NCI-H460 (cell line): Measurements from ENCODE around the gene KRTAP29-1. TPM values are rescaled to one million over a fixed set of nuclear protein-coding genes. Genes with fewer than 3 reads are reported as not detected.
"Not testable (repeated sequence)": the region's sequence is repeated elsewhere in the genome, so short reads cannot be mapped to it uniquely, and the experiment has no call there.

Source experiments
- DNase-seq: peaks from one replicate; pipeline ENCODE4 v3.0.0-alpha.2; 2016; ENCODE audit warnings: low read depth; ENCODE audit errors: extremely low read depth
- polyA plus RNA-seq: library from polyadenylated mRNA; depleted of rRNA; stranded (reverse); fragments of >200 nt; gene quantifications from 2 replicates; pipeline ENCODE4 v1.2.3, GENCODE V29; 2014; cell fraction: nucleus; rRNA removed
- total RNA-seq: library from RNA; depleted of rRNA; stranded (reverse); fragments of >200 nt; shearing (Covaris generic); gene quantifications from 2 replicates; pipeline ENCODE4 v1.2.3, GENCODE V29; 2014; rRNA removed

The KRTAP29-1 gene, protein sequence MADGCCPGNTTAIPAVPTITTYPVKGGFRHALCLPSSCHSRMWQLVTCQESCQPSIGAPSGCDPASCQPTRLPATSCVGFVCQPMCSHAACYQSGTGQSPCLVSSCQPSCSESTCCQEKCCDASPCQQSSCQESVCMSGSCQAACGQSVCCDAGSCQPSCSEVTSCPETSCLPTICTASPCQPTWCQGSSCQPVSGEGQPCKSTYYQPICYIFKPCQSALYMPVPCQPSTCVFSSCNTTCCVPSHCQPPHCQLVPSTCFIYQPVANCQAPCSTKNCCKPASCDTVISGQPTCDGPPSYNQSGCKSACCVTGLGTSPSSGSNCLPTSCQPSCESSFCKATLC
- not detected in 2 replicates for total RNA-seq
- not detected in 2 replicates for polyA plus RNA-seq

DNA sequence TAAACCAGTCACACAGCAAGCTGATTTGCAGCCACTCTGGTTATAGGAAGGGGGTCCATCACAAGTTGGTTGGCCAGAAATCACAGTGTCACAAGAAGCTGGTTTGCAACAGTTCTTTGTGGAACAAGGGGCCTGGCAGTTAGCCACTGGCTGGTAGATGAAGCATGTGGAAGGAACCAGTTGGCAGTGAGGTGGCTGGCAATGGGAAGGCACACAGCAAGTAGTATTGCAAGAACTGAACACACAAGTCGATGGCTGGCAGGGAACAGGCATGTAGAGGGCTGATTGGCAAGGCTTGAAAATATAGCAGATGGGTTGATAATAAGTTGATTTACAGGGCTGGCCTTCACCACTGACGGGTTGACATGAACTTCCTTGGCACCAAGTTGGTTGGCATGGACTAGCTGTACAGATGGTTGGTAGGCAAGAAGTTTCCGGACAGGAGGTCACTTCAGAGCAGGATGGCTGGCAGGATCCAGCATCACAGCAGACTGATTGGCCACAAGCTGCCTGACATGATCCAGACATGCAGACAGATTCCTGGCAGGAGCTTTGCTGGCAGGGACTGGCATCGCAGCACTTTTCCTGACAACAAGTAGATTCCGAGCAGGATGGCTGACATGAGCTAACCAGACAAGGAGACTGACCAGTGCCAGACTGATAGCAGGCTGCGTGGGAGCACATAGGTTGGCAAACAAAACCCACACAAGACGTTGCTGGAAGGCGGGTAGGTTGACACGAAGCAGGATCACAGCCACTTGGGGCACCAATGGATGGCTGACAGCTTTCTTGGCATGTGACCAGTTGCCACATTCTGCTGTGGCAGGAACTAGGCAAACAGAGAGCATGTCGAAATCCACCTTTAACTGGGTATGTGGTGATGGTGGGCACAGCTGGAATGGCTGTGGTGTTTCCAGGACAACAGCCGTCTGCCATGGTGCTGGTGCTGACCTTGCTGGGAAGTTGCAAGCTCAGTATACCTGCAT is at the start of gene KRTAP29-1:
TSS of gene KRTAP29-1 (minus strand) at position 936 of the 986 bp plus-strand sequence. CDS start at position 936, 0 bp downstream.
- no peak for DNase-seq

DNA sequence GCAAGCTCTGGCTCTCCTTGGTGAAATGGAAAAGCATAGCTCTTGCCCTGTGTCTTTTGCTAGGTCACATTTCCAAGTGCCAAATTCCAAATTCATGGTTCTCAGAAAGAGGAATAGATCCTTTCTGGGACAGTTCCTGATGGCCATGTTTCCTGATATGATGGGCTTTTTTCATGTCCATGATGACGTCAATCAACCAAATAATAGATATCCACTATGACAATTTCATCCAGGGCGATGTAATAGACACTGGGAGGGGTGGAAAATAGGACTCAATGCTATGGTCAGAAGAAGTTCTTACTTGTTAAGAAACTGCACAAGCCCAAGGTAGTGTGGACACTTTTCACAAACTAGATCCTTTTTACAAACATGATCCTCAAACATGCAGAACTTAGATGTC is 48.5 kb upstream of the KRTAP29-1 start:
- no peak for DNase-seq

DNA sequence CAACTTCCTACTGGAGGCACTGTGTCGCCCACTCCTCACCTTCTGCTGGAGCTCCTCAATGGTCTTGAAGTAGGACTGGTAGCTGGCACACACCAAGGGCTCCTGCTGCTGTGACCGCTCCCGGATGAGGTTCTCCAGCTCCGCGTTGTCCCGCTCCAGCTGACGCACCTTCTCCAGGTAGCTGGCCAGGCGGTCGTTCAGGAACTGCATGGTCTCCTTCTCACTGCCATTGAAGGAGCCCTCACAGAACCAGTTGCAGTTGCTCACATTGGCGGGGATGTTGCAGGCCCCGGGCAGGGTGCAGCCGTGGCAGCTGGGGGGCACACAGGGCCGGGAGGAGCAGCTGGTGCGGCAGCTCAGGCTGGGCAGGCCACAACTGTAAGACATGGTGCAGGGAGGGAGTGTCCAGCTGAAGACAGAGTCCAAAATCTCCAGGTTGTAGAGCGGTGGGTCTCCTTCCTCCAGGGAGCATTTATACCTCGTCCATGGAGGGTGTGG is 47.8 kb upstream of the KRTAP29-1 start, which contains the start of gene KRT33A:
TSS of gene KRT33A (minus strand) at position 448 of the 498 bp plus-strand sequence. CDS start at position 387, 61 bp downstream.
- not testable (repeated sequence) for DNase-seq

DNA sequence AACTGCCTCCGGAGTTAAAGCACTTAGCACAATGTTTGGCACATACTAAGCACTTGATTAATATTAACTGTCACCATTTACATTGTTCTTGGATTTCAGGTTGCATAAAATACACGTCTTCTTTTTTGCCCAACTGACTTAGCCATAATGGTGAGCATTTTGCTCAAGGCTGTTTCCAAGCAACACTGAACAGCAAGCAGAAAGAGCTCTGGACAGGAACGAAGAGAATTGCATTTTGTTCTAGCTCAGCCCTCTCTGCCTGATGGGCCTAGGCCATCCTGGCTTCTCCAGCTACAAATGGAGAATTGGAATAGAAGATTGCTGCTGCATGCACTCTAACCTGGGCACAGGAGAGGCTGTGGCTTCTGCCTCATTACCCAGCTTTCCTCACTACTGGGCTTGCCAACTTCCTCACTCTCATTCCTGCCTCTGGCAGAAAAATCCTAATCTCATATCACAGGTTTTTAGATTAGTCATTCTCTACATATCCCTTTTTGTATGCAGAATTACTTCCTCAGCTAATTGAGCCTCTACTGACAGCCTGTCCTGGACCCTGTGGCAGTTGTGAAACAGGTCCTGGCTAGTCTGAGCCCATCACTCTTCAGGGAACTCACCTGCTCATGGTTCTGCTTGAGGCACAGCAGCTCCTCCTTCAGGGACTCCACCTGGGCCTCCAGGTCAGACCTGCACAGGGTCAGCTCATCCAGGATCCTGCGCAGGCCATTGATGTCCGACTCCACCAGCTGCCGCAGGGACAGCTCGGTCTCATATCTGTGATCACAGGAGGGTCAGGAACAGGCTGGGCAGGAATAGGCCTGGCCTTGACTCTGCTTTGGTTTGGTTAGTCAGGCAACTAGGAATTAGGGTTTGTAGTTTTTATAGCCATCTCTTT is 45.5 kb upstream of the KRTAP29-1 start:
- DNase-seq: no peak

DNA sequence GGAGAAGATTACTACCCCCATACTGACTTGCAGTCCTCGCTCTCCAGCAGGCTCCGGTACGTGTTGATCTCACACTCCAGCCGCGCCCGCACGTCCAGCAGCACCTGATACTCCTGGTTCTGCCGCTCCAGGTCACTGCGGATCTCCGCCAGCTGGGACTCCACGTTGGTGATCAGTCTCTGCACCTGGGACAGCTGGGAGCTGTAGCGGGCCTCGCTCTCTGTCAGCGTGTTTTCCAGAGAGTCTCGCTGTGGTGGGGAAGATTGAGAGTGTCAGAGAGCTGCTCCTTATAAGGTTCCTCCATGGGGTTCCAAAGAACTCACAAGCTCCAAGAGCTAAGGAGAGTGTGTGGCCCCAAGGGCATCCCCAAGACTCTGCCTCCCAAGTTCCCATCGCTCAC is 43.8 kb upstream of the KRTAP29-1 start:
- DNase-seq: not testable (repeated sequence)

DNA sequence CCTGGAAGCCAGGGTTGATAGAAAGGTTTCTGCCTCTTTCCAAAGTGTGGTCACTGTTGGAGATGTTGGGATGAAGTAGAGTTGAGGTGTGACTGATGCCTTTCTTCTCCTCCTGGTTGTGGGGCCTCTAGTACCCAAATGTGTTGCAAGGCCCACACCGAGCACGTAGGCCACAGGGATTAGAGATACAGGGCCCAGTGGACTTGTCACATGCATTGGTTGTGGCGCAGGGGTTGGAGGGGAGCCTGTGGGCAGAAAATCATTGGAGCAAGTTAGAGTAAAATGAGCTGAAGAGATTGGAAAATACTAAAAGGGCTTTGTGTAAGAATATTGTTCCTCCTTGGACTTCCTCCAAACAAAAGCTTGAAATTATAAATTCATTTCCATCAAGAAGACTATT is 43.3 kb upstream of the KRTAP29-1 start:
- no peak for DNase-seq

DNA sequence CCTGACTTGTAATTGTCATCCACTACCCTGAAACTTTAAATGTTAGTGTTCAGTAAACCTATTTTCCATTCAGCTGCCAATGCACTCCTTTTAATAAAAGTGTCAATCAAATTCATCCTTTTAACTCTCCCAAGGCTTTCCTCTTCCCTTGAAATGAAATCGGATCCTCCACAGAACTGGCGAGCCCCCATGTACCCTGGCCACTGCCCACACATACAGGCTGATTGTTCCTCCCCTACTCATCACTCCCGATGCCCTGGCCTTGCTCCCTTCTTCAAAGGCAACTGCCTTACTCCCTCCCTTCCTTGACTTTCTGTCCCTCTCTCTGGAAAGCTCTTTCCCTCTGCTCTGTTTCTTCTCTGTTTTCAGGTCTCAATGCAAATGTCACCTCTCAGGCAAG is 40.4 kb upstream of the KRTAP29-1 start:
- no peak for DNase-seq

DNA sequence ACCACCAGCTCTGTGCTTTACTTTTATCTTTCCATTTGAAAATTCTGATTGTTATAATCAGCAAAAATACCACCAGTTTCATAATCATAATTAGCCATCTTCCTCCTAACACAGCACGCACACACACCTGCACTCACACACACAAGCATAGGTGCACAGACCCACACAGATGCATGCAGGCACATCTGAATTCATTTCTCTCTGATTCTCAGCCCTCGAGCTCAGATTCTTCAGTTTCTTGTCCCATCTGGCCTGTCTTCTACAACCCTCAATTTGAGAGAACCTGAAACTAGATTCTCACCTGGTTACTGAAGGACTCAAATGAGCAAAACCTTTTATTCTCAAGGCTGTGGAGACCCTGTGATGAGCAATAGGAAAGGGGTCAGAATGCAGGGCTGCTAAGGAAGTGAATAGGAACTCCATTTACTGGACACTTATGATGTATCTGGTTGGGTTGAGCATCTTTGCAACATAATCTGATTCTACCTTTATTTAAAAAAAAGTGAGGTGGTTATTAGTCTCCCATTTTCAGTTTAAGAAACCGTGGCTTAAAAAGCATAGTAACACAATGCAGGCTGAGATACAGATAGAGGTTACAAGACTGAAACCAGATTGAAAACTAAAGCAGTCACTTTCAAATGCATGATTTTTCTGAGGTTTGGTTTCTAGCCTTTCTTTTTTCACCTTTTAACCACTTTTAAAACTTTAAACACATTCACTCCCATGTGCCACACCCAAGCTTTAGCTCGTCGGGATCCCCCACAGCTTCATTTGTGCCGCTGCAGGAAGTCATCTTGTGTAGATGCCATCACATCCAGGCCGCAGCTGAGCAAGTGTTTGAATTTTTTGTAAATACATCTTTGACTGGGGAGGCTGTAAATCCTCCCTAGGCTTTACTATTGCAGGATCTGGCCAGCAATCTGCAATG is 38.5 kb upstream of the KRTAP29-1 start:
- DNase-seq: no peak

DNA sequence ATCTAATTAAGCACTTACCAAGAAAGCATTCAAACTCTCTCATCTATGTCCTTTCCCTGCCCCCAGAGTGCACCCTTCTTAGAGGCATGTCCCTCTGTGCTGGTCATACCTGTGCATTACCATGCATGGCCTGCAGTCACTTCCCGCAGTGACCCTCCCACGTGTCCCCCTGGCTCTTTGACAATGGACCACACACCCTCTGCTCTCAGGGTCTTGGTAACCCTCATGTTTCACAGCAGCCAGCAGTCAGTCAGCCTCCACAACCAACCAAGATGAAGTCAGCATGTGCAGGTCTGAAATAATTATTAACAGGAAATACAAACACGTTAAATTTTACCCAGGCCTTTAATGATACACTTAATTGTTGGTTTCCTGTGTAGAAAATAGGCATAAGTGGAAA is 37.8 kb upstream of the KRTAP29-1 start:
- no peak for DNase-seq

DNA sequence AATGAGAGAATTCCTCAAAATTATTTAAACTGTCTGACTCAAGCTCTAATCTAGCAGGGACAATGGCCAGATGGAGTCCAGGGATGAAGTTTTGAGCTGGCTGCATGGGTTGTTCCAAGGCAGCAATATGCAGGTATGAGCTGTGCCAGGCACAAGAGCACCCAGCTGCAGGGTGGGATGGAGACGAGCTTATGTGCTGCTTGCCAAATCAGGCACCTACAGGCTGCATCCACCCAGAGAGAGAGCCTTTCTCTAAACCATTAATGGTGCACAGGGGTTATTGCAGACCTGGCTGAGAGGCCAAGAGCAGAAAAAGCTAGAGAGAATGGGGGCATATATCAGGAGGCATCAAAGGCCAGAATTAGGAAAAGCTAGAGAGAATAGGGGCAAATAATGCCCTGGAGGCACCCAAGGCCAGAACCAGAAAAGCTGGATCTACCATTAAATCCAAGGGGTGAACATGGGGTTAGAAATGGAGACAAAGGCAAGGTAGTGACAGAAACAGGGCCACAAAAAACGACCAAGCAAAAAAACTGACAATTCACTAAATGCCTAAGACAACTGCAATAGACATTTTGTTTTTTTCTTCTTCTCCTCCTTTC is 37.0 kb upstream of the KRTAP29-1 start:
- no peak for DNase-seq

DNA sequence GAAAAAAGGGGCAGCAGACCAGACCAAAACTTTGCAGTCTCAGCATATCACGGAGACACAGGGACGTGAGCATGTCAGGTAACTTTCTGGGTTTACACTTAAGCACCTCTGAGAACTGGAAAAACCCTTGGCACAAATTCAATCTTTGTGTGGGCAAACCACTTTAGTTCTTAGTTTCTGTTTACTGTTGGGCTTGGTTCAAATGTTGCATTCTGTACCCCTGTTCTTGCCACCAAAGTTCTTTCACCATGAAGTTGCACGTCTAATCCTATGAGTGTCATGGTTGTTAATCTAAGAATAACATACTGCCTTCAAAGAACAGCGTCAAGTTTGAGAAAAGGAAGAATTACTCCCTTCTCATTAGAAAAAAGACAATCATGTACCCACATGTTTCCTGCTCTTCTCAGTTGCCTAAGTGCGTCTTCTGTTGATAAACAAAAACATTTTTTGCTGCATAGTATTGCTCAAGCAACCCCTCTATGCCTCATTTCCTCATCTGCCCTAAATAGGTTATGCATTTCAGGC is 36.4 kb upstream of the KRTAP29-1 start:
- DNase-seq: no peak

DNA sequence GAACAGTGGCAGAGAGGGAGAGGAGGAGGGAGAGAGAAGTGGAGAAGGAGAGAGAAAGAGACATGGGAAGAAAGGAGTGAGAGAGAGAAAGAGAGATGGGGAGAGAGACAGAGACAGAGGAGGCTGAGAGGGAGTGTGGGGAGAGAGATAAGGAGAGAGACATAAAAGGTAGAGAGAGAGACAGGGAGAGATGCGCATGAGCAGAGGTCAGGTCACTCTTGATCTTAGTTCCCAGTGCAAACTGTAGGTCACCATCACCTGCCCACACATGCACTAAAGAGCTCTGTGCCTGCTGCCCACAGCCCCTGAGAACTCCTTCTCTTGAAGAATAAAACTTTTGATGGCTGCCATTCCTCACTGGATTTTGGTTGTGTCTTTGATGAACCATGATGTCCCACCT is 33.1 kb upstream of the KRTAP29-1 start:
- no peak for DNase-seq

DNA sequence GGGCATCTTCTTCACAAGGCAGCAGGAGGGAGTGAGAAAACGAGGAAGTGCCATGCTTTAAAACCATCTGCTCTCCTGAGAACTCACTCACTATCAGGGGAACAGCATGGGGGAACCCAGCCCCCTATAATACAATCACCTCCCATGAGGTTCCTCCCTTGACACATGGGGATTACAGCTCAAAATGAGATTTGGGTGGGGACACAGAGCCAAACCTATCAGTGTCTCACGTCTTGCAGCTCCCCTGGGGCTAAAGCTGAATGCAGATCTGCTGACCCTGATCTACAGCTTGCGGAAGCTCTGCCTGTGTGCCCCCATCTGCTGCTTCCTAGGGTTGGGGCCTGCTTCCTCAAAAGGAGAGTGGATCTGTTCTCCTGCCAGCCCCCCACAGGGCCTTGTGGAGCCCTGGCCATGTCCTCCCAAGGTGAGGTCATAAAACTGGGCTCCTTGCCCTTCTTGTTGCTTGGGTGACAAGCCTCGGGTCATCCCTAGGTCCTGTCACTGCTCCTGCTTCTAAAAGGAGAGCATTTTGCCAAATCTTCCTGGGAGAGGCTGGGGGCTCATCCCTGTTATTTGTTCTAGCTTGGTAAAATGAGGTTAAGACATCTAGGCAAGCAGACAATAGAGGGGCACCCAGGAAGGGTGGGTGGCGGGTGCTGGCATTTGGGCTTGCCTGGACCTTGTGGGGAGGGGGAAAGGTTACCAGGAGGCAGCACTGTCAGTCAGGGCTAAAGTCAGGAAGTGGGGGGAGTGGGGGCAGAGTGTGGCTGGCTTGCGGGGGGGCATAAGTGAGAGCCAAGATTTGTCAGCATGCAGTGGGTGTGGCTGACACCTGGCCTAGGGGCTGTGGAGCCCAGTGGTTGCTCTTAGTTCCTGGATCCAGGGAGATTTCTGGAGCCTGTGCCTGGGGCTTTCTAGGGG is 32.0 kb upstream of the KRTAP29-1 start:
- no peak for DNase-seq

DNA sequence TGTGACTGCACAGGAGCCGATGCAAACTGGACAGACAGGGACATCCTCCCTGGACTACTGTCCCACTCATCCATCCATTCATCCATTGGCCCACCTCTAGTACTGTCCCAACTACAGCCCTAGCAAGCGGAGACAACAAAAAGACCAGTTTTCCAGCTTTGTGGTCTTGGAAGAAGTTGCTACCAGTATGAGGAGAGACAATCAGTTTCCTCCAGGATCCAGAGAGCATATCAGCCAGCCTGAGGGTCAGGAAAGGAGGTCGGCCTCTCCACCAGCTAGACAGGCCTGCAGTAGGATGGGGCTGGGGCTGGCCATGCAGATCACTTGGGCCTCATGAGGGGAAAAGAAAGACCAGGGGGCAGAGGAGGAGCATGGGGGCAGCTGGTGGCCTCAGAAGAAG is 31.2 kb upstream of the KRTAP29-1 start:
- DNase-seq: no peak

DNA sequence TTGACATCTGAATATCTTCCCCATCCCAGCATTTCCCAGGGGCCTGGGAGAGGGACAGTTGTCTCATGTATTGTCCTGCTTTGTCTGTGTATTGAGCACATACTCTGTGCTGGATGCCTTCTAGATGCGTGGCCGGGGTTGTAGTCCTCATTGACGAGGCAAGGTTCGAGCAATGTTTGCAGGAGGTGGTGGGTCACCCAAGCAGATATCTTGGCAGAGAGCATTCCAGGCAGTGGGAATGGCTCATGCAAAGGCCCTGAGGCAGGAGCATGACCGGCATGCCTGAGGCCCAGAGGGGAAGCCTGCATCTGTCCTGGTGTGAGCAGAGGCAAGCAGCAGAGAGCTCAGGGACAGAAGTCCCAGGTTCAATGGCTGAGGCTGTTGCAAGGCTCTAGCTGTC is 30.4 kb upstream of the KRTAP29-1 start:
- no peak for DNase-seq

DNA sequence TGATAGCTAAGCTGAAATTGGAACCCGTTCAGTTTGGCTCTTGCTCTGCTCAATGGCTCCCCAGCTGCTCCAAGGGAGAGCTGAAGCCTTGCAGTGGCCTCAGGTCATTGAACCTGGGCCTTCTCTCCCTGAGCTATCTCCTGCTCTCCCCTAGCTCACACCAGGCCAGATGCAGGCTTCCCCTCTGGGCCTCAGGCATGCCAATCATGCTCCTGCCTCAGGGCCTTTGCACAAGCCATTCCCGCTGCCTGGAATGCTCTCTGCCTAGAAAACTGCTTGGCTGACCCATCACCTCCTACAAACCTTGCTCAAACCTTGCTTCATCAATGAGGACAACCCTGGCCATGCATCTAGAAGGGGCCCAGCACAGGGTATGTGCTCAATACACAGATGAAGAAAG is 29.6 kb upstream of the KRTAP29-1 start:
- DNase-seq: no peak

DNA sequence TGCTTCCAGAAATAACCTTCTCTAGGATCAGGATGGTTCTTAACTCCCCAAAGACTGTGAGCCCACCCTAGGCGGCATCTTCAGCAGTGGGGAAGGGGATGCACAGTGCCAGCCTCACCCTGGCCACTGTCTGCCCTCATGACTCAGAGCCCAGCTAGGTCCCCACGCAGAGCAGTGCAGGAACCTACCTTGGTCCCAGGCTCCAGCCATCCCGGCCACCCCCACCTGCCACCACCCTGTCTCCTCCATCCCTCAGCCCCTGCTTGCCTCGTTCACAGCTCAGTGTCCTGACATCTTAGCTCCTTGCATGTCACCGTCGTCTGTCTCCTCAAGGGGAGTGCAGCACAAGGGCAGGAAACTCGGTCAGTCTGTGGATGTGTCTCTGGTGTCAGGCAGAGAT is 29.0 kb upstream of the KRTAP29-1 start:
- no peak for DNase-seq
